GM19035 (cell line): ENCODE results near the gene EPHB2.

ENCODE experiments used
- ATAC-seq: cut with Tn5 transposase; IDR thresholded peaks from one replicate; pipeline ENCODE4 v1.9.1; 2021; ENCODE audit not compliant: unreplicated experiment

Gene EPHB2

DNA sequence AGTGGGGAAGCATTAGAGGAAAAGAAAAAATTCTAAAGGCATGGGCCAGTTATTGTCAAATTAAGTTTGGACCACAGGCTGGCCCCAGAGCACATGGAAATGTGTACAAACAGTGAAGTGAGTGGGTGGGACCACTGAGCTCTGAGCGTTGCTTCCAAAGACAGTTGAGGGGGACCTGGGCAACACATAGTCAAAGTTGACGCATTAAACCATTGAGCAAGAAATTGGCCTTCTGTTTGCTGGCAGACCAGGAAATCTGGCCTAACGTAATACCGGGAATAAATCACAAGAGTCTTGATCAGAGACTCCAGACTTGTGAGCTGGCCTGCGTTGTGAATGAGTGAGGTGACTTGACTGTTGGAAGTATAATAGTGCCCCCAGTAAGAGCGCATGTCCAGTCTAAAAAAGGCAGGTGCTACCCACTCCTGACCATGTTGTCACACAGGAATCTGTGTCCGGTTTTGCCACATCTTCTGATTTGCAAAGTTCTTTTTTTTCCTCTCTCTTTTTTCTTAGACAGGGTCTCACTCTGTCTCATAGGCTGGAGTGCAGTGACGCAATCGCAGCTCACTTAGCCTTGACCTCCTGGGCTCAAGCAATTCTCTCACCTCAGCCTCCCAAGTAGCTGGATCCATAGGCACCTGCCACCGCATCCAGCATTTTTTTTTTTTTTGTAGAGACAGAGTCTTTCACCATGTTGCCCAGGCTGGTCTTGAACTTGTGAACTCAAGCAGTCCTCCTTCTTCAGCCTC, 10.7 kb downstream of the EPHB2 start:
- no peak for ATAC-seq

DNA sequence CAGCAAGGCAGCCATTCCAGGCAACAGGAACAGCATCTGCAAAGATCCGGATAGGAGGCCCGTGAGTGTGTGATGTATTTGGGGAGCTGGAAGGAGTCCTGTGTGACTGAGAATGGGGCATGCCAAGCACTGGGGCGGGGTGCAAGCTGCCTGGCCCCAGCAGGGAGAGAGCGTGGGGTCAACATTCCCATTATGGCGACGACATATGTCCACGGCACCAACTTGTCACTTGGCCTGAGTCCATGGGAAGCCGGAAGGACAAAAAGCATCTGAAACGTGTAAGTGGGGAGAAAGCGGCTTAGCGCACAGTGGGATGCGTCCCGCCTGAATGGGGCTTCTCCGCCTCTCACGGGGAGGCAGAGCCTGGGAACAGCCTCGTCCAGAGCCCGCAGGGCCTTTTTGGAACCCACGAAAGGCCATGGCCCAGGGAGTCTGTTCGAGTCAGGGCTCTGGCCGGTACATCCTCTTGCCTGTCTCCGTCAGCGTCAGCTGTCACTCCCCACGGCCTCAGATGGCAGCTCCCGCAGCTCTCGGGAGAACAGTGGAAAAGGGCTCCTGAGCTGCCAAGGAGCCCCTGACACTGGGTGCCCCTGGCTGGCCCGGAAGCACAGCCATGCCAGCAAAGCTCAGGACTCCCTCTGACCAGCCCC, 12.4 kb downstream of the EPHB2 start:
- ATAC-seq = no peak

DNA sequence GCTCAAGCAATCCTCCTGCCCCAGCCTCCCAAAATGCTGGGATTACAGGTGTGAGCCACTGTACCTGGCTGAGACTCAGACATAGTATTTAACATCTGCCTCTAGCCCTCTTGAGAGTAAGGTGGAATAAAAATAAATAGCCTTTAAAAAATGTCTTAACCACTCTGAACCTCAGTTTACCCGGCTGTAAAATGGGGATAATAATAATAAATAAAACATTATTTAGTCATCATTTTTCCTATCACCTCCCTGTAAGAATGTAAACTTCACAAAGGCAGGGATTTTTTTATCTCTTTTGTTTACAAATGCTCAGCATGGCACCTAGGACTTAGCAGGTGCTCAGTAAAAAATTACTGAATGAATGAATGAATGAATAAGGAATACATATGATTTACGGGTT, 17.2 kb downstream of the EPHB2 start:
- no peak for ATAC-seq

GRCh38 chr1:22728751-22729399, 18.2 kb downstream of the EPHB2 start:
- ATAC-seq = no peak

- ATAC-seq = no peak
Observed at GRCh38 chr1:22729400-22729773, 18.7 kb downstream of the EPHB2 start.

GRCh38 chr1:22729912-22730311, 19.3 kb downstream of the EPHB2 start:
- no peak for ATAC-seq

GRCh38 chr1:22731924-22732720, 21.5 kb downstream of the EPHB2 start:
- ATAC-seq = no peak

DNA sequence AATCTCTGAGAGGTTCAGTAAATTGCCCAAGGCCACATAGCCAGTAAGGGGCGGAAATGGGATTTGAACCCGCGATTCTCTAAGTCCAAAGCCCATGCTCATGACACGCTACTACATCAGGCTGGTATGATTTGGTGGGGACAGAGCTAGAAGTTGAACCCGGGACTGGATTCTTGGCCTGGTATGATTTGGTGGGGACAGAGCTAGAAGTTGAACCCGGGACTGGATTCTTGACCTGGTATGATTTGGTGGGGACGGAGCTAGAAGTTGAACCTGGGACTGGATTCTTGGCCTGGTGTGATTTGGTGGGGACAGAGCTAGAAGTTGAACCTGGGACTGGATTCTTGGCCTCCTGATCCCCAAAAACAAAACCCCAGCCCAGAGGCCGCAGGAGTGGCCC, 23.0 kb downstream of the EPHB2 start:
- ATAC-seq = no peak

- no peak for ATAC-seq
Observed at GRCh38 chr1:22736501-22737080, 26.0 kb downstream of the EPHB2 start.

GRCh38 chr1:22737374-22738068, 26.9 kb downstream of the EPHB2 start:
- no peak for ATAC-seq

- no peak for ATAC-seq
Observed at GRCh38 chr1:22738069-22738435, 27.4 kb downstream of the EPHB2 start.

- ATAC-seq = no peak
Observed at GRCh38 chr1:22738522-22738921, 27.9 kb downstream of the EPHB2 start.

DNA sequence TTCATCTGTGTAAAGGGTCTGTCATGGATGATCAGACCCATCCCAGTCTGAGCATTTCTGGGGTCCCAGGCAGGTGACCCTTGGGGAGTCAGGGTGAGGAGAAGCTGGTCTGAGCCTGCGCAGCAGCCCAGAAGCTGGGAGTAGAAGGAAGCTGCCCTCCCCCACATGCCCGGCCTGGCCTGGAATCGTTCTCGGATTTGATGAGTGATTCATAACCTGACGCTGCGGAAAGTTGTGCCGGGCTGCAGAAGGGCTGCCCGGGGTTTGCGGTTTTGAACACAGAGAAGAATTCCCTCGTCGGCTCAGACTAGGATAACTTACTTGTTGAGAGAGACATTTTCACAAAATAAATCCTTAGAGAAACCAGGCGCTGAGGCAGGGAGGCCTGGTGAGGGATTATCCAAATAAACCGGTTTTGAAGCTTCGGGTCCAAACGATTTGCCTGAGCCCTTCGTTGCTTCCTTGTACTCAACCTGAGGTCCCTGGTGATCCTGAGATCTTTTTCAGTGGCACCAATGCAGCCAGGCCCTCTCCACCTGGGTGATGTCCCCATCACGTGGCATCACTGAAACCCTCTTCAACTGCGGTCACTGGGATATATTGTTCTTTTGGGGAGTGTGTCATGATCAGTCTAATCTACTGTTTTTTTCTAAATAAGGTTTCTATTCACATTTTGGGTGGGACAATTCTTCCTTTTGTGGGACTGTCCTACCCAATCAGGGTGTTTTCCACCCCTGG, 29.2 kb downstream of the EPHB2 start:
- no peak for ATAC-seq

DNA sequence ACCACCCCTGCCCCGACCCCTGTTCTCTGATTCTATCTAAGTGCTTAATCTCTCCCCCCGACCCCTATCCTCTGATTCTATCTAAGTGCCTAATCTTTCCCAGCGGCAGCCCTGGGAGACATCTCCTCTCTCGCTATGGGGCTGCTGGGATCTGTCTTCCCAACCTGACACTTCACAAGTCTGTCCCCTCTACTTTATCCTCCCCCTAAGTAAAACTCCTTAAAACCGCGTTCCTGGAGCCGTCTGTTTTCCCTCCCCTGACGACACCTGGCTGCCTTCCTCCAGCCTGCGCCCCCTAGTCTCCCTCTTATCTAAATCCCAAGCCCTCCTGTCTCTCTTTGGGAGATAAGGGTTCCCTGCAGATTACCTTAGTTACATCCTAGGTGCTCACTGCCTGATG, 30.5 kb downstream of the EPHB2 start:
- no peak for ATAC-seq

DNA sequence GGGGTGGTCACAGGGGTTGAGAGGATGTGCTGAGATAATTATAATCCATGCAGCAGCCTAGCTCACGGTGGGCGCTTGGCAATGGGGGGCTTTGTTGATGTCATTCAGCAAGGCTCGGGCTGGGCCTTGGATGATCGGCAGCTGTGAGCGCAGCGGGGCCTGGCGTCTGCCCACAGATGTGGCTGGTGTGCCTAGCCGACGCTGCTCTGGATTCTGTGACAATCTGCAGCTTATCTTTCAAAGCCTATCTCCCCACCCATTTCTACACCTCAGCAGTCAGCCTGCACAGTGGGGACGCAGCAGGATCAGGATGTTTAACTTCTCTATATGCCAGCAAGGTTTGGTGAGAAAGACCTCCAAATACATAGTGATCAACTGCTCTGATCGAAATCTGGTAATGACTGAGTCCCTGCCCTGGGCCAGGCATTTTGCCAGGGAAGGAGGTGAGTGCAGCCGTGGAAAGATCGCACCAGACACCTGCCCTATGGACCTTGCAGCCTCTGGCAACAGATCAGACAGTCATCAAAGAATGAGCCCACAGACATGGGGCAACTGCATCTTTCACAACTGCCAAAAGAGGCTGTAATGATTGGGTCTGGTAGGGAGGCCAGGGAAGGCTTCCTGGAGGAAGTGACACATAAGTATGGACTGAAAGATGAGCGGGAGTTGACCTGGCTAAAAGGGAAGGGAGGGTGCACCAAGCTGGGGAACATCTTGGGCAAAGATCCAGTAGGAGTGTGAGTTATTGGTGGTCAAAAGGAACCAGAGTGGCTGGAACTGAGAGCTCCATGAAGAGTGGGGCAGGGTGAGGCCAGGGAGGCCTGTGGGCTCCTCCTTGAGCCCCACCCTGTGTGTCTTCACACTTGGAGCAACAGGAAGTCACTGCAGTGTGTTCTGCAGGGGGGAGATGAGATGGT, 35.3 kb downstream of the EPHB2 start:
- no peak for ATAC-seq

DNA sequence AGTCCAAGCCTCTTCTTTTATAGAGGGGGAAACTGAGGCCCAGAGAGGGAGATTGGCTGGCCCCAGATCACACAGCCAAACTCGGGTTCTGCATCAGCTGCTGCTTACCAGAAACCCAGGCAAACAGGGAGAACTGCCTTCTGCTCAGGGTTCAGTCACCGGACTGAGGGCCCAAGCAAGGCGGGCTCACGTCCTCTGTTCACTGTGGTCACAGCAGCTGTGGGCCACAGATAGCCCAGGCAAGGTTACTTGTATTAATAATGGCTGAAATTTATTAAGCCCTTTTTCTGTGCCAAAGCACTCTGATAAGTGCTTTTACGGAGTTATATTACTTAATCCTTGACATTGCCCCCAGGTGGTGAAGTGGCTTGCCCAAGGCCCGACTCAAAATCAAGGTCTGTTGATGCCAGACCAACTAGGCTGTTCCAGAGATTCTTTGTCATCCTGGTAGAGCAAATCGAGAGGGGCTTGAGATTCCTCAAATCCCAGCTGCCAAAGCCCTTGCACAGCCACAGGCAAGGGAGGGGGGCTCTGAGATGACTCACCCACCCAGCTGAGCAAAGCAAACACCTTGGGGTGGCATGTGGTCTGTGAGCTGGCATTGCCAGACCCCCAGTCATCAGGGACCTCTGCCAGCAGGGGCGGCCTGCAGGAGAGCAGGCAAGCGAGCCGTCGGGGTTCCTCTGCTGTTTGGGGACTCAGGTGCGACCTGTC, 36.5 kb downstream of the EPHB2 start:
- no peak for ATAC-seq

GRCh38 chr1:22747735-22748073, 37.1 kb downstream of the EPHB2 start:
- no peak for ATAC-seq

DNA sequence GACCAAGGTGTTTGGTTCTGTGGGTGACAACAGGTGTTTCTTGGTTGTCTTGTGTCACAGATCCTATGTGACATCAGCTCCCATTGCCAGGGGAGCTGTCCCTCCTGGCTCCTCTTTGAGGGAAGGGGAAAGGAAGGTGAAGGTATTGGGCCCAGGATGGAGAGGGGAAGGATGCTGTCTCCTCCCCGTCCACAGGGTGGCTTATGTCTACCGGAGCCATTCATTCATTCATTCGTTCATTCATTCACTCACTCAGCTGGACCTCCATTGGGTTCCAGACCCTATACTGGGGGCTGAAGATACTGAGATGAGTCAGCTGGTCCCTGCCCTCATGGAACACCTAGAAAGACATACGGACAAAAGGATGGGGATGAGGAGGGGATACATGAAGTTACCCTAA, 38.9 kb downstream of the EPHB2 start:
- ATAC-seq = no peak
